ENCODE measurements around the gene FAT1.
A peak's percentile ranks its signal among the peaks of the same experiment; 100 is the strongest.

Gene FAT1

GRCh38 chr4:186722796-186723291 lies 812 bp downstream of the FAT1 start:
- DNase-seq (ENCODE audit: low read depth) = no peak
- H3K4me3 ChIP-seq (ENCODE audit: low read length) = peak overlapping the region; percentile 90
- TF ChIP-seq CTCF (conservative IDR thresholded peaks at IDR 0.05; ENCODE audit: low read depth, low read length) = no peak

- peak; percentile 55 for TF ChIP-seq CTCF (conservative IDR thresholded peaks at IDR 0.05; ENCODE audit: low read depth, low read length)
- DNase-seq (ENCODE audit: low read depth) = no peak
These were observed 3.5 kb downstream of the FAT1 start for GRCh38 chr4:186719925-186720694.

GRCh38 chr4:186717556-186717955 lies 6.1 kb downstream of the FAT1 start:
- H3K4me3 ChIP-seq (ENCODE audit: low read length) = no peak overlapping the region
- TF ChIP-seq CTCF (conservative IDR thresholded peaks at IDR 0.05; ENCODE audit: low read depth, low read length) = no peak
- no peak for DNase-seq (ENCODE audit: low read depth)

More at GRCh38 chr4:186719925-186720694, 3.5 kb downstream of the FAT1 start:
- no peak overlapping the region for H3K4me3 ChIP-seq (ENCODE audit: low read length)

- no peak overlapping the region for H3K4me3 ChIP-seq (ENCODE audit: low read length)
- no peak for TF ChIP-seq CTCF (conservative IDR thresholded peaks at IDR 0.05; ENCODE audit: low read depth, low read length)
These were observed 8.6 kb downstream of the FAT1 start for GRCh38 chr4:186715077-186715476.

GRCh38 chr4:186714006-186714675 lies 9.5 kb downstream of the FAT1 start:
- no peak for DNase-seq (ENCODE audit: low read depth)
- no peak for TF ChIP-seq CTCF (conservative IDR thresholded peaks at IDR 0.05; ENCODE audit: low read depth, low read length)
- H3K4me3 ChIP-seq (ENCODE audit: low read length) = no peak overlapping the region

More at GRCh38 chr4:186715077-186715476, 8.6 kb downstream of the FAT1 start:
- no peak for DNase-seq (ENCODE audit: low read depth)

- DNase-seq (ENCODE audit: low read depth) = no peak
- no peak overlapping the region for H3K4me3 ChIP-seq (ENCODE audit: low read length)
- TF ChIP-seq CTCF (conservative IDR thresholded peaks at IDR 0.05; ENCODE audit: low read depth, low read length) = no peak
These were observed 11.0 kb downstream of the FAT1 start for GRCh38 chr4:186712690-186713089.
